K562 (cell line): Measurements from ENCODE around the gene CACTIN. TPM values are rescaled to one million over a fixed set of nuclear protein-coding genes. Genes with fewer than 3 reads are reported as not detected.

Source experiments
- ATF3 ChIP-seq, 2 experiments: fragments of 450-650 bp in 1 of 2; sonication (generic) in 1 of 2; formaldehyde crosslinking in 1 of 2; IDR thresholded peaks in 1 of 2; conservative IDR thresholded peaks in 1 of 2; 2 replicates each; pipeline versions ENCODE4 v1.6.1 to v1.8.1; 2016 to 2023; ENCODE audit warnings: mild to moderate bottlenecking in 2 of 2, moderate library complexity in 2 of 2, inconsistent platforms in 1 of 2, missing genetic modification reagents in 1 of 2
- BACH1 ChIP-seq: fragments of 200-800 bp; sonication (Bioruptor generic); IDR thresholded peaks from 2 replicates; pipeline ENCODE4 v1.6.1; 2016; ENCODE audit warnings: missing genetic modification characterization, missing compliant biosample characterization
- CUX1 ChIP-seq: fragments of 200-800 bp; sonication (Bioruptor generic); IDR thresholded peaks from 2 replicates; pipeline ENCODE4 v1.6.1; 2016; ENCODE audit warnings: missing genetic modification characterization, missing compliant biosample characterization
- ESRRA ChIP-seq: fragments of 450-650 bp; IDR thresholded peaks from 2 replicates; pipeline ENCODE4 v1.6.1; 2014; ENCODE audit warnings: low read depth, mild to moderate bottlenecking, moderate library complexity, borderline replicate concordance
- GATA2 ChIP-seq: sonication (generic); formaldehyde crosslinking; IDR thresholded peaks from 2 replicates; pipeline ENCODE4 v1.4.0; 2020; ENCODE audit warnings: mild to moderate bottlenecking, missing genetic modification reagents
- GTF3C2 ChIP-seq: IDR thresholded peaks from 3 replicates; pipeline ENCODE4 v1.6.1; 2011; ENCODE audit warnings: borderline replicate concordance, mild to moderate bottlenecking, moderate library complexity; ENCODE audit not compliant: insufficient read length; ENCODE audit errors: extremely low read depth
- MXI1 ChIP-seq: IDR thresholded peaks from 2 replicates; pipeline ENCODE4 v1.6.1; 2011; ENCODE audit warnings: low read depth, mild to moderate bottlenecking, improper control_type of control experiment, low read length
- PPARD ChIP-seq: fragments of 250-450 bp; sonication (Bioruptor Pico); IDR thresholded peaks from 2 replicates; pipeline ENCODE4 v1.8.0; 2022; ENCODE audit warnings: inconsistent platforms, mild to moderate bottlenecking, moderate library complexity
- RBM22 ChIP-seq: fragments of 200-400 bp; formaldehyde crosslinking; IDR thresholded peaks from 2 replicates; pipeline ENCODE4 v1.6.1; 2018; ENCODE audit warnings: low read length, low read depth; ENCODE audit not compliant: poor library complexity, severe bottlenecking
- TBP ChIP-seq: optimal IDR thresholded peaks from 2 replicates; pipeline ENCODE3; 2011; ENCODE audit warnings: low read depth, low read length, improper control_type of control experiment
- ZBTB12 ChIP-seq: fragments of 250-450 bp; sonication (Bioruptor Pico); IDR thresholded peaks from 2 replicates; pipeline ENCODE4 v1.4.0; 2020
- ZFP36 ChIP-seq: fragments of 150-350 bp; IDR thresholded peaks from 2 replicates; pipeline ENCODE4 v1.6.1; 2018; ENCODE audit warnings: low read length, low read depth; ENCODE audit not compliant: partially characterized antibody
- ZNF143 ChIP-seq: sonication (generic); formaldehyde crosslinking; IDR thresholded peaks from 2 replicates; pipeline ENCODE4 v1.9.0; 2022; ENCODE audit warnings: mild to moderate bottlenecking, missing genetic modification reagents
- ZNF77 ChIP-seq: fragments of 250-450 bp; sonication (Bioruptor Pico); IDR thresholded peaks from 2 replicates; pipeline ENCODE4 v1.5.0; 2020
- ZSCAN29 ChIP-seq: fragments of 450-650 bp; IDR thresholded peaks from 2 replicates; pipeline ENCODE4 v1.6.1; 2017
- polyA plus RNA-seq, 8 experiments: library from polyadenylated mRNA; depleted of rRNA in 4 of 8; stranded (reverse) in 5 of 8; unstranded in 3 of 8; fragments of >200 nt; fragmentation: Nextera tagmentation in 2 of 8; fragmentation: Illumina TruSeq in 1 of 8; extraction: Ambion mirVana in 2 of 8; extraction: Trizol in 1 of 8; gene quantifications; 2 replicates each; pipeline versions ENCODE4 v1.2.1 to v1.2.3, GENCODE V29; 2011 to 2014; ENCODE audit warnings: inconsistent platforms in 1 of 8, missing spikeins in 1 of 8
- total RNA-seq, 7 experiments: library from RNA; depleted of rRNA in 6 of 7; stranded (reverse); fragments of >200 nt in 6 of 7; fragmentation: Illumina TruSeq in 2 of 7; extraction: Trizol in 2 of 7; gene quantifications; 2 replicates each; pipeline versions ENCODE4 v1.2.1 to v1.2.3, GENCODE V29; 2011 to 2021; ENCODE audit warnings: low replicate concordance in 1 of 7

Gene CACTIN
- total and polyA plus RNA-seq, 9 of the 15 experiments (the other 6 are each of a cell fraction or from before 2014, with no cell fraction given): 0.15 to 49.2 (median 15.0) TPM

- peak; percentile 27 for TF ChIP-seq RBM22
- TF ChIP-seq GTF3C2: no peak
- TF ChIP-seq ZNF77: no peak
- TF ChIP-seq CUX1: no peak
- no peak for TF ChIP-seq ZSCAN29
- no peak for TF ChIP-seq ATF3 (IDR thresholded peaks at IDR 0.05)
- TF ChIP-seq ATF3 (CRISPR knock-in tag; conservative IDR thresholded peaks at IDR 0.05): no peak
- peak; percentile 47 for TF ChIP-seq MXI1
- TF ChIP-seq ZBTB12 (CRISPR knock-in tag): 0 out of 2 replicates have a peak, but pooled peaks have one; percentile 41
- TF ChIP-seq ESRRA: peak; percentile 54; the same call in 1 of the 2 replicates
- no peak for TF ChIP-seq ZNF143 (CRISPR knock-in tag)
- no peak for TF ChIP-seq PPARD (CRISPR knock-in tag)
- peak; percentile 9 for TF ChIP-seq ZFP36
- TF ChIP-seq GATA2 (CRISPR knock-in tag): no peak; the same call in 1 of the 2 replicates
- TF ChIP-seq TBP: peak; percentile 74
- TF ChIP-seq BACH1 (tag): no peak; the same call in 1 of the 2 replicates
Measured at GRCh38 chr19:3626473-3627350, at the start of gene CACTIN (continued).
